HL-60/S4 treated with retinoic acid at 250 ng/mL for 4 days and 3 days (cell line): ENCODE measurements around the gene LAMTOR4.
"Not testable (repeated sequence)": the region's sequence is repeated elsewhere in the genome, so short reads cannot be mapped to it uniquely, and the experiment has no call there.

Experiments
- in situ Hi-C: fragments of 300-500 bp; cut with MboI; formaldehyde crosslinking; loops from 2 replicates; pipeline ENCODE4 v1.7.0; 2022; ENCODE audit warnings: low sequenced_read_pairs

LAMTOR4 gene

GRCh38 chr7:100122067-100122466 is 26.7 kb upstream of the LAMTOR4 start:
- in situ Hi-C loops, result no loop called here

GRCh38 chr7:100122568-100122967 is 26.1 kb upstream of the LAMTOR4 start:
- in situ Hi-C loops, result no loop called here

- in situ Hi-C loops, result no loop called here
Observed at GRCh38 chr7:100124301-100125230, 24.2 kb upstream of the LAMTOR4 start.

GRCh38 chr7:100126239-100126930 is 22.3 kb upstream of the LAMTOR4 start:
- in situ Hi-C loops, result no loop called here

- in situ Hi-C loops, result no loop called here
Observed at GRCh38 chr7:100126931-100127865, 21.5 kb upstream of the LAMTOR4 start, which contains the start of gene MBLAC1. Gene MBLAC1, plus strand, starts transcription at chr7:100126967. Its CDS starts 429 bp downstream, at chr7:100127396.

DNA sequence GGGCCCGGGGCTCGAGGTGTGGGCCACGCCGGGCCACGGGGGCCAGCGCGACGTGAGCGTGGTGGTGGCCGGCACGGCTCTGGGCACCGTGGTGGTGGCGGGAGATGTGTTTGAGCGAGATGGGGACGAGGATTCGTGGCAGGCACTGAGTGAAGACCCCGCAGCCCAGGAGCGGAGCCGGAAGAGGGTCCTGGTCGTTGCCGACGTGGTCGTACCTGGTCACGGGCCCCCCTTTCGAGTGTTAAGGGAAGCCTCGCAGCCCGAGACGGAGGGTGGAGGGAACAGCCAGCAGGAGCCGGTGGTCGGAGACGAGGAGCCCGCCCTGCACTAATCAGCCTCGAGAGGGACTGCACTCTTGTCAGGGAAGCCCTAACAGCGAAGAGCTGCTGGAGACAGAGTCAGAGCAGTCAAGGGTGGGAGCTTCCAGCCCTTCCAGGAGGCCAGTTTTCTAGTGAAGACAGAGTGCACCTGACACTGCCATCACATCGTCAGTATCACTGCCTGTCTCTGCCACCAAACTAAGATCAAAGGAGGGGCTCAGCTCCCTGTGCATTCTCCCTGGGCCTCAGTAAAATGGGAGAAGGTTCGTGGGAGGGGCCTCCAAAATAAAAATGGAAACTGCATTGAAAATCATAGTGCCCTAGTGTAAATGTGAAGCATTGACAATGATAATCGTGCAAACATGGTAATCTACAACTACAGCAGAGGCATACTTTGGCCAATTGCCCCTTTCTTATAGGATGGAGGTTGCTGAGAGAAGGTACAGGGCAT is 20.7 kb upstream of the LAMTOR4 start:
- in situ Hi-C loops, result no loop called here

DNA sequence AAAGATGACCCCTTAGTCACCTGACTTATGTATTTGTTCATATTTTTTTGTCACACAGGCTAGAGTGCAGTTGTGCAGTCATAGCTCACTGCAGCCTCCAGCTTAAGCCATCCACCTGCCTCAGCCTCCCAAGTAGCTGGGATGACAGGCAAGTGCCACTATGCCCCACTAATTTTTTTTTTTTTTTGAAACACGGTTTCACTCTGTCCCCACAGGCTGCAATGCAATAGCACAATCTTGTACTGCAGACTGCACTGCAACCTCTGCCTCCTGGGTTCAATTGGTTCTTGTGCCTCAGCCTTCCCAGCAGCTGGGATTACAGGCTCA is 20.1 kb upstream of the LAMTOR4 start:
- in situ Hi-C loops, result no loop called here

DNA sequence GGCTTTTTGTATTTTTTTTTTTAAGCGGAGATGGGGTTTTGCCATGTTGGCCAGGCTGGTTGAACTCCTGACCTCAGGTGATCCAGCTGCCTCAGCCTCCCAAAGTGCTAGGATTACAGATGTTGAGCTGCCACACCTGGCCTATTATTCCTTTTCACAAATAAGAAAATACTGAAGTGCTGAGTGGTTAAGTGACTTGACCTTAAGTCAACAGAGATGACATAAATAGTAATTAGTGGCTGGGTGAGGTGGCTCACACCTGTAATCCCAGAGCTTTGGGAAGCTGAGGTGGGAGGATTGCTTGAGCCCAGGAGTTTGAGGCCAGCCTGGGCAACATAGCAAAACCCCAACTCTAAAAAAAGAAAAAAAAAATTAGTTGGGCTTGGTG is 18.5 kb upstream of the LAMTOR4 start:
- in situ Hi-C loops, result not testable (repeated sequence)

DNA sequence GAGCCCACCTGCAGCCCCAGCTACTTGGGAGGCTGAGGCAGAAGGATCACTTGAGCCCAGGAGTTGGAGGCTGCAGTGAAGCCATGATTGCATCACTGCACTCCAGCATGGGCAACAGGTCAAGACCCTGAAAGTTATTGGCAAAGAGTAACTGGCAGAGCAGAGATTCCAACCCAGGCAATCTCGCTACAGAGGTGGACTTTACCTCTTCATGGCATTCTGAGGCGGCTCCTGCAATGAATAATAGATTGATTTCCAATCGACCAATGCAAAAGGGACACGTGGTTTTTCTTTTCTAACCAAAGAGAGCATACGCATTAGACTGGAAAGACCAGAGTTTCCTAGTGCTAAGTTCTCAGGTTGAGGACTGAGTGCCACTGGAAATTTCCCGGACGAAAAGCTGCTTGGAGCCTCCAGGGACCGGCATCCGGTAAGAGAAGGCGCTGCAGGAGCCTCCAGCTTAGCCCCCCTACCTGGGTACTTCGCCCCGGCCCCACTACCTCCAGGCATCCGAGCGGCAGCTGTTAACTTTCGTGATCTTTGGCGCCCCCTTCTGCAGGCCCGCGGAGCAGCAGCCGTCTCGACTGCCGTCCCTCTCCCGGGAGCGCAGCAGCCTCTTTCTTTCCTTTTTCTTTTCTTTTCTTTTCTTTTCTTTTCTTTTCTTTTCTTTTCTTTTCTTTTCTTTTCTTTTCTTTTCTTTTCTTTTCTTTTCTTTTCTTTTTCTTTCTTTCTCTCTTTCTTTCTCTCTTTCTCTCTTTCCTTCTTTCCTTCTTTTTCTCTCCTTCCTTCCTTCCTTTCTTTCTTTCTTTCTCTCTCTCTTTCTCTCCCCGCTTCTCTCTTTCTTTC is 17.9 kb upstream of the LAMTOR4 start:
- in situ Hi-C loops, result no loop called here

DNA sequence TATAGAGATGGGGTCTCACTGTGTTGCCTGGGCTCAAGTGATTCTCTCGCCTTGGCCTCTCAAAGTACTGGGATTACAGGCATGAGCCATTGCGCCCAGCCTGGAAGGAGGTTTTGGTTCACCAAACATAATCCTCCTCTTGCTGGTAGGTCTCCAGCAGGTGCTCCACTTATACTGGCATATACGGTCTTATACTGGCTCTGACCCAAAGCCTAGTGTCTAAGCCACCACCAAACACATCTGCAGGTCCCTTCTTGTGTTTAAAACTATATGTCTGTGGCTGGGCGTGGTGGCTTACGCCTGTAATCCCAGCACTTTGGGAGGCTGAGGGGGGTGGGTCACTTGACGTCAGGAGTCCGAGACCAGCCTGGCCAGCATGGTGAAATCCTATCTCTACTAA is 16.6 kb upstream of the LAMTOR4 start:
- in situ Hi-C loops, result no loop called here

DNA sequence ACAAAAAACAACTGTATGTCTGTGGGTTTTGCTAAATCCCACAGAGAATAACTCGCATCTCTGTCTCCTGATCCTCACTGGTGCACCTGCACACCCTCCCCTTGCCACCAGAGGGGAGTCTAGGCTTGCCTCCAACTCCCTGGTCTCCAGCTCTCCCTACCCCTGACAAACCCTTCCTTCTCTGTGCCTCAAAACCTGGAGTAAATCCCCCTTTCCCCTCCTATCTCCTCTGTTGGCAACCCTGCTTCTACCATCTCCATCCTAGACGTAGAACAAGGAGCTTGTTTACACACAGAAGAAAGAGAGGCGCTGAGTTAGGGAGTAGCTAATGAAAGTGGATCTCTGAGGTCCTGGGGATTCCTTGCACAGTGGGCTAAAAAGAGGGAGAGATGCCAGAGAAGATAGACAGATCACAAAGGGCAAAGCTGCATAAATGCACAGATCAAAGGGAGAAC is 16.0 kb upstream of the LAMTOR4 start:
- in situ Hi-C loops, result no loop called here

DNA sequence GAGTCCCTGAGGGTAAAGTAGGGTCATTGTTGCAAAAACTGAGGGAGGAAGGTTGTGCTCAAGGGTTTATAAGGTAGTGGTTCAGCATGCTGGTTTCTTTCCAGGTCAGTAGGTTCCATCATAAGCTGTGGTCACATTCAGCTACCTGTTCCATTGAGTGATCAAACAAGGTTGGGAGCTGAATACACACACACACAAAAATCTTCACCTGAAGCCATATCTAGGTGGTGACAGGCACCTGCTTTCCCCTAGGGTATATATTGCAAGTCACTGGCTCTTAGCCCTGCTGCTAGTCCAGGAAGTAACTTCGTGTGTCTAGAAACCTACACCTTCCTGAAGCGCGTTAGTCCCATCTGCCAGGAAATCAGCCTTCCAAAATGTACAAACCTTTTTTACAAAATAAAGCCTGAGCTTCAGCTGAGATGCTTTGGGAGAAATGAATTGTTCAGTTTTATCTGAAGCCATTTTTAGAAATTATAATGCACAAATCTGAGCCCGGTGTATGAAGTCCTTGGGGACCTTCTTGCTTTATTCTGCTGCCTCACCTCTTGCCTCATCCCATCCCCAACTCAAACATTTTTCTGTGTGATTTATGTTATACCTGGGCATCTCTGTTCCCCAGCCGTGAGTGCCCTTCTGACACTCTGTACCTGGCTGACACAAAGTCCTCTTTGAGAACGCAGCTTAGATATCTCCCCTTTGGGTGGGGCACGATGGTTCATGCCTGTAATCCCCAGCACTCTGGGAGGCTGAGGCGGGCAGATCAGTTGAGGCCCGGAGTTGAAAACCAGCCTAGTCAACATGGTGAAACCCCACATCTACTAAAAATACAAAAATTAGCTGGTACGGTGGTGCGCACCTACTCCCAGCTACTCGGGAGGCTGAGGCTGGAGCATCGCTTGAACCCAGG is 10.6 kb upstream of the LAMTOR4 start:
- in situ Hi-C loops, result no loop called here

DNA sequence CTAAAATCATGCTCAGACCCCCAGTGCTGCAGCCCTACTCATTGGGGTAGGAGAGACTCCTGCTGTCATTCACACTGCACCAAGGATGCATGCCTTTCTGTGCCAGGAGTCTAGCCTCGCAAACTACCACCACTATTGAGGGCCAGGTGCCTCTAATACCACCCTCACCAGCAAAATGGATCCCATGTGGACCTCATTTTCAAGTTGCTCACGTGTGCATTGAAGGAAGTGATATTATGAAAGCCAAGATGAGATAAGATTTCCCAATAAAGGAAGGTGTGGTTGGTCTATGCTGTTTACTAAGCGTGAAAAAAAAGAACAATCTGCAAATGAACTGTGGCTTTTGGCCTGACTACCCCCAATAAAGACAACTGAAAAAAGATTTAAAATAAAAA is 7.2 kb upstream of the LAMTOR4 start:
- in situ Hi-C loops, result no loop called here

DNA sequence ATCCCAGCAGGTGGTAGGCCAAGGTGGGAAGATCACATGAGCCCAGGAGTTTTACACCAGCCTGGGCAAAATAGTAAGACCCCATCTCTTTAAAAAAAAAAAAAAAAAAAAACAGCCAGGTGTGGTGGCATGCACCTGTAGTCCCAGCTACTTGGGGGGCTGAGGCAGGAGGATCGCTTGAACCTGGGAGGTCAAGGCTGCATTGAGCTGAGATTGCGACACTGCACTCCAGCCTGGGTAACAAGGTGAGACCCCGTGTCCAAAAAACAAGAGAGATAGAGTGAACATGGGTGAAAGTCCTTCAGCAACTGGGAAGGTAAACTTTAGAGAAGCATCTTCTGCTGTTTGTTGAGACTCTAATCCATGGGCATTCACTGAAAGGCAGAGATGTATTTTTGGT is 6.3 kb upstream of the LAMTOR4 start:
- in situ Hi-C loops, result no loop called here

DNA sequence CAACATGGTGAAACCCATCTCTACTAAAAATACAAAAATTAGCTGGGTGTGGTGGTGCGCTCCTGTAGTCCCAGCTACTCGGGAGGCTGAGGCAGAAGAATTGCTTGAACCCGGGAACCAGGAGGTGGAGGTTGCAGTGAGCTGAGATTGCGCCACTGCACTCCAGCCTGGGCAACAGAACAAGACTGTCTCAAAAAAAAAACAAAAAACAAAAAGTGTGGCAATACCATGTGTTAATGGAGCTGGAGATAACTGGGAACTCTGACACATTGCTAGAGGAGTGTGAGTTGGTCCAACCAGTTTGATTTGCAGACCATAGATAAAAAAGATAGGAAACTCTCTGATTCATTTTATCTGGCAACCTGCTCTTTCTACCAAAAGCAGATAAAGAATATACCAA is 2.4 kb upstream of the LAMTOR4 start:
- in situ Hi-C loops, result not testable (repeated sequence)

DNA sequence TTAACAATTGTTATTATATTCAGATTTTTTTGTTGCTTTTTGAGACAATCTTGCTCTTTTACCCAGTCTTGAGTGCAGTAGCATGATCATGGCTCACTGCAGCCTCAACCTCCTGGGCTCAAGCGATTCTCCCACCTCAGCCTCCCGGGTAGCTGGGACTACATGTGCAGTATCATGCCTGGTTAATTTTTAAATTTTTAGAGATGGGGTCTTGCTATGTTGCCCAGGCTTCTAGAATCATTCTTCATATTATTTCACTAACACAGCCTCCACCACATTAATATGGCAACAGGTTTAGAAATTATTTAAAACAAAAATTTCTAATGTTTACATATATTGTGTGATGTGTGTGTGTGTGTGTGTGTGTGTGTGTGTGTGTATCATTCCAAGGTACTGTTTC is 1.4 kb upstream of the LAMTOR4 start:
- in situ Hi-C loops, result no loop called here

DNA sequence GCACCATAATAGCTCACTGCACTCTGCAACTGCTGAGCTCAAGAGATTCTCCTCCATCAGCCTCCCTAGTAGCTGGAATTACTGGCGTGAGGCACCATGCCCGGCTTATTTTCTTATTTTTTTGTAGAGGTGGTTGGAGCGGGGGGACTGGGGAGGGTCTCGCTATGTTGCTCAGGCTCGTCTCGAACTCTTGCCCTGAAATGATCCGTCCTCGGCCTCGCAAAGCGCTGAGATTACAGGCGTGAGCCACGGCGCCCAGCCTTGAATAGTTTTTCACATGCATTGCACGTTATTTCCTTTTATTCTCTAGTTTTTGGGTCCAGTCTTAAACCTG is 526 bp upstream of the LAMTOR4 start:
- in situ Hi-C loops, result no loop called here

GRCh38 chr7:100152404-100152803 is 3.7 kb downstream of the LAMTOR4 start:
- in situ Hi-C loops, result no loop called here
